Measurements from ENCODE around the gene DZANK1.

The DZANK1 gene

GRCh38 chr20:18440403-18440802 is 26.4 kb downstream of the DZANK1 start:
- no peak for DNase-seq (ENCODE audit: low spot score)

GRCh38 chr20:18436847-18437246 is 30.0 kb downstream of the DZANK1 start:
- DNase-seq (ENCODE audit: low spot score): peak; percentile 8
- TF ChIP-seq CTCF (IDR thresholded peaks at IDR 0.05; ENCODE audit: extremely low read depth, missing control alignments): no peak

More at GRCh38 chr20:18440403-18440802, 26.4 kb downstream of the DZANK1 start:
- TF ChIP-seq CTCF (IDR thresholded peaks at IDR 0.05; ENCODE audit: extremely low read depth, missing control alignments): no peak

- no peak for DNase-seq (ENCODE audit: low spot score)
- no peak for TF ChIP-seq CTCF (IDR thresholded peaks at IDR 0.05; ENCODE audit: extremely low read depth, missing control alignments)
Measured at GRCh38 chr20:18431206-18431605, 35.6 kb downstream of the DZANK1 start.

GRCh38 chr20:18430172-18430826 is 36.5 kb downstream of the DZANK1 start:
- DNase-seq (ENCODE audit: low spot score): no peak
- TF ChIP-seq CTCF (IDR thresholded peaks at IDR 0.05; ENCODE audit: extremely low read depth, missing control alignments): no peak

GRCh38 chr20:18428490-18429173 is 38.2 kb downstream of the DZANK1 start:
- TF ChIP-seq CTCF (IDR thresholded peaks at IDR 0.05; ENCODE audit: extremely low read depth, missing control alignments): no peak
- no peak for DNase-seq (ENCODE audit: low spot score)

- TF ChIP-seq CTCF (IDR thresholded peaks at IDR 0.05; ENCODE audit: extremely low read depth, missing control alignments): no peak
- DNase-seq (ENCODE audit: low spot score): no peak
Measured at GRCh38 chr20:18427214-18427613, 39.6 kb downstream of the DZANK1 start.

- TF ChIP-seq CTCF (IDR thresholded peaks at IDR 0.05; ENCODE audit: extremely low read depth, missing control alignments): no peak
- no peak for DNase-seq (ENCODE audit: low spot score)
Measured at GRCh38 chr20:18421608-18422007, 45.2 kb downstream of the DZANK1 start.
